IPS-15b (cell line): ENCODE data around the gene ZNF157.
"Not testable (repeated sequence)": the region's sequence is repeated elsewhere in the genome, so short reads cannot be mapped to it uniquely, and the experiment has no call there.

Experiments
- H3K27me3 ChIP-seq: one replicate; pipeline ENCODE4 v1.6.1; 2013; ENCODE audit warnings: low read length; ENCODE audit not compliant: control insufficient read depth, insufficient read depth
- H3K36me3 ChIP-seq: one replicate; pipeline ENCODE4 v1.6.1; 2013; ENCODE audit warnings: low read length; ENCODE audit not compliant: control insufficient read depth, insufficient read depth
- H3K4me1 ChIP-seq: one replicate; pipeline ENCODE4 v1.6.1; 2013; ENCODE audit warnings: mild to moderate bottlenecking, low read length; ENCODE audit not compliant: control insufficient read depth, insufficient read depth
- H3K4me3 ChIP-seq: one replicate; pipeline ENCODE4 v1.5.1; 2013; ENCODE audit warnings: low read depth, low read length
- H3K9ac ChIP-seq: one replicate; pipeline ENCODE4 v1.6.1; 2013; ENCODE audit warnings: low read depth, mild to moderate bottlenecking, low read length
- H3K9me3 ChIP-seq: one replicate; pipeline ENCODE4 v1.6.1; 2013; ENCODE audit warnings: mild to moderate bottlenecking, low read length; ENCODE audit not compliant: control insufficient read depth, insufficient read depth

Gene ZNF157

DNA sequence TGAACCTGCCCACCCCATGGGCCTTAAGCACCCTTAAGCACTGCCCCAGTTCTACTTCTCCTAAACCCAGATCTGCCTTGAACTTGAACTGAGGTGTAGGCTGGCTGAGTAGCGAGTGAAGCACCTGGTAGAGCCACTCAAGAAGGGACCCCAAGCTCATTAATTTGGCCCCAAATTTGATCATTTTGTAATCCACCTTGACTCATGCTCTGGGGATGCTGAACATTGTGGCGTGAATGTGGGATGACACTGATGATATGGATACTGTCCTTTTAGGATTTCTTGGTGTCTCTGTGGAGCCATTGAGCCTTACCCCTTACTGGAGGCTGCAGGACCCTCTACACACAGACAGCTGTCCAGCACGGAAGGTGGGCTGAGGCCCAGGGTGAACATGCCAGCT lies at the start of gene ZNF157:
Gene ZNF157, plus strand, starts transcription at position 301 of the 400 bp plus-strand sequence. Its CDS starts 91 bp downstream, at position 392.
- H3K36me3 ChIP-seq: peaks cover 2% of the 10 kb centered on the region
- no peaks in the 10 kb centered on the region for H3K9me3 ChIP-seq
- no peaks in the 10 kb centered on the region for H3K4me1 ChIP-seq
- no peak within 1 kb of the TSS for H3K4me3 ChIP-seq
- H3K27me3 ChIP-seq: no peaks in the 10 kb centered on the region
- H3K9ac ChIP-seq: no peak within 1 kb of the TSS

DNA sequence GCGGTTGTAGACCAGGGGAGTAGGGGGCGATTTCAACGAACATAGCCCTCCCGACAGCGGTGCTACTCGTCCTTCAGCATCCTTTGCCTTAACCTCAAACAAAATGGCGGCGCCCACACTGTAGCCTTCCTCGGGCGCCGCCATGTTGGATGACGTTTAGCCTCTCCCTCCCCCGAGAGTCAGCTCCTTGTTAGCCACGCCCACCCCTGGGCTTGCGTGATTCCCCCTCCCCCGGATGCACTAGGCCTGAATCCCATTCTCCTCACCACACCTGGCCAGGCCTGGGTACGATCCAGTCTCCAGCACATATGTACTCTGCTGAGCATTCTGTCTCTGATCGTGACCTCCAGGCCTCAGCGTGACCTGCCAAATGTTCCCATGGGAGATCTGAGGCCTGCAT lies 49.0 kb upstream of the ZNF157 start:
- H3K4me1 ChIP-seq: peaks cover 9% of the 10 kb centered on the region
- peak overlapping the region; percentile 0 for H3K9ac ChIP-seq
- H3K9me3 ChIP-seq: no peaks in the 10 kb centered on the region
- H3K36me3 ChIP-seq: no peaks in the 10 kb centered on the region
- peak overlapping the region; percentile 28 for H3K4me3 ChIP-seq
- H3K27me3 ChIP-seq: no peaks in the 10 kb centered on the region

DNA sequence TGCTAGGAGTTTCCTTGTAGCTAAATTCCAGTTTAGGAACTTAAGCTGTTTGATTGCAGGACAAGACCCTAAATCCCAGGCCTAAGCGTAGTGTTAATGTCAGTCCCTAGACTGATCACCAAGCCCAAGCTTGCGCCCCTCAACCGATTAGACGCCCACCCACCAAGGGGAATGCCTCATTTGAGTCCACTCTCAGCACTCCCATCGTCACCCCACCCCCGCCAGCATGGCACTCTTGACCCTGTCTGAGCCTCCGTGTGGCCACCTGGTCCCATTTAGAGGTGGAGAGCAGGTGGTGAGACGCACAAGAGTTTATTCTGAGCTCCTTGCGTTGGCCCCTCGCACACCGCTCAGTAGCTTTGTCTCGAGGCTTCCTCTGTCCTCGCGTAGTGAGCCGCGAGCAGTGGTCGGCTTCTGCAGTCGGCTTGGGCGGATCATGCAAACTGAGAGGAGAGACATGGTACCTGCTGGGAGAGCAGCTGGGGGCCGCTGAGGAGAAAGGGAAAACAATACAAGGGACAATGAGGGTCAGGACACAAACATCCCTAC lies 48.5 kb upstream of the ZNF157 start:
- Histone ChIP-seq H3K9me3 (no peaks in the 10 kb centered on the region), H3K9ac (peak overlapping the region; percentile 0), H3K27me3 (no peaks in the 10 kb centered on the region), H3K4me3 (peak overlapping the region; percentile 28), H3K36me3 (no peaks in the 10 kb centered on the region), H3K4me1 (peaks cover 7% of the 10 kb centered on the region)

- Histone ChIP-seq H3K9ac (no peak overlapping the region), H3K27me3 (no peaks in the 10 kb centered on the region), H3K4me1 (no peaks in the 10 kb centered on the region), H3K36me3 (no peaks in the 10 kb centered on the region), H3K9me3 (no peaks in the 10 kb centered on the region), H3K4me3 (no peak overlapping the region)
Measured at GRCh38 chrX:47327902-47328301, 42.5 kb upstream of the ZNF157 start.

DNA sequence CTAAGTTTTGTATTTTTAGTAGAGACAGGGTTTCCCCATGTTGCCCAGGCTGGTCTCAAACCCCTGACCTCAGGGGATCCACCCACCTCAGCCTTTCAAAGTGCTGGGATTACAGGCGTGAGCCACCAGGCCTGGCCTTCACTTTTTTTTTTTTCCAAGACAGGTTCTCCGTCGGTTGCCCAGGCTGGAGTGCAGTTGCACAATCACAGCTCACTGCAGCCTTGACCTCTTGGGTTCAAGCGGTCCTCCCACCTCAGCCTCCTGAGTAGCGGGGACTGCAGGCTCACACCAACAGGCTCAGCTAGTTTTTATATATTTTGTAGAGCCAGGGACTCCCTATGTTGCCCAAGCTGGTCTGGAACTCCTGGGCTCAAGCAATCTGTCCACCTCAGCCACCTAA lies 37.6 kb upstream of the ZNF157 start:
- H3K4me3 ChIP-seq, H3K27me3 ChIP-seq, H3K4me1 ChIP-seq, H3K36me3 ChIP-seq, H3K9me3 ChIP-seq, H3K9ac ChIP-seq: not testable (repeated sequence)

GRCh38 chrX:47351706-47352105 lies 18.7 kb upstream of the ZNF157 start:
- H3K36me3 ChIP-seq: no peaks in the 10 kb centered on the region
- no peaks in the 10 kb centered on the region for H3K9me3 ChIP-seq
- no peak overlapping the region for H3K4me3 ChIP-seq
- H3K27me3 ChIP-seq: no peaks in the 10 kb centered on the region
- no peaks in the 10 kb centered on the region for H3K4me1 ChIP-seq
- no peak overlapping the region for H3K9ac ChIP-seq

GRCh38 chrX:47358387-47359065 lies 11.9 kb upstream of the ZNF157 start:
- no peak overlapping the region for H3K9ac ChIP-seq
- H3K27me3 ChIP-seq: no peaks in the 10 kb centered on the region
- no peak overlapping the region for H3K4me3 ChIP-seq
- peaks cover 2% of the 10 kb centered on the region for H3K9me3 ChIP-seq
- no peaks in the 10 kb centered on the region for H3K36me3 ChIP-seq
- no peaks in the 10 kb centered on the region for H3K4me1 ChIP-seq

GRCh38 chrX:47360423-47361179 lies 9.8 kb upstream of the ZNF157 start:
- no peaks in the 10 kb centered on the region for H3K36me3 ChIP-seq
- no peaks in the 10 kb centered on the region for H3K4me1 ChIP-seq
- H3K27me3 ChIP-seq: no peaks in the 10 kb centered on the region
- H3K4me3 ChIP-seq: no peak overlapping the region
- H3K9ac ChIP-seq: no peak overlapping the region
- peaks cover 2% of the 10 kb centered on the region for H3K9me3 ChIP-seq

- Histone ChIP-seq H3K9me3 (peaks cover 2% of the 10 kb centered on the region), H3K27me3 (no peaks in the 10 kb centered on the region), H3K36me3 (no peaks in the 10 kb centered on the region), H3K4me1 (no peaks in the 10 kb centered on the region), H3K4me3 (peak overlapping the region; percentile 50), H3K9ac (no peak overlapping the region)
Measured at GRCh38 chrX:47361538-47362511, 8.6 kb upstream of the ZNF157 start.

DNA sequence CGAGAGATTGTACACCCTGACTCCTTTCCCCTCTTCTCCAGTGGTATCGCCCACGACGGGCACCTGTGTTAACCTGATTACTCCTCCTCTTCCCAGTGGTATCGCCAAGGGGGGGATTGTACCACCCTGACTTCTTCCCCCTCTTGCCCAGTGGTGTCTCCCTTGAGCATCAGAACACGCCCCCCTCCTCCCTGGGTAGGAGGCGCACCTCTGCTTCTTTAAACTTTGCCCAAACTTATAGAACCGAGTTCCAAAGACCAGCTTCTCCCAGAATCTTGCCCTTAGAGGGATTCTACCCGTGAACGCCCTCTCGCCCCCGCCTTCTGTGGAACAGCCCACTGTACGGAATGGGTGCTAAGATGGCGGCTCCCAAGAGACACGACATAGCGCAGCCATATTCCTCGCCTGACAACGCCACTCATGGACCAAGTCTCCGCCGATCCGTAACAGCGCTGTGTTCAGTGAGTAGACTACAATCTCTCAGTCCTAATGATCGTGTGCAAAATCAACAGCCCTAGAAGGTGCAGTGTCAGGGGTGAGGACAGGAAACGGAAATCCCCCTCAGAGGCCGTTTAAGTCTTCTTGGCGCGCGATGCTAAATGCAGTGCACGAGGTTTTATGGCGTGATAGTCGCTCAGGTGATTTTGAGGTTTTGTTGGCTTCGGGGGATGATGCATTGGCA lies 4.2 kb upstream of the ZNF157 start:
- Histone ChIP-seq H3K4me1 (no peaks in the 10 kb centered on the region), H3K4me3 (peak overlapping the region; percentile 52), H3K9me3 (peaks cover 1% of the 10 kb centered on the region), H3K36me3 (peaks cover 2% of the 10 kb centered on the region), H3K27me3 (no peaks in the 10 kb centered on the region), H3K9ac (peak overlapping the region; percentile 61)

- Histone ChIP-seq H3K4me3 (no peak overlapping the region), H3K4me1 (no peaks in the 10 kb centered on the region), H3K27me3 (no peaks in the 10 kb centered on the region), H3K9ac (no peak overlapping the region), H3K9me3 (no peaks in the 10 kb centered on the region), H3K36me3 (peaks cover 2% of the 10 kb centered on the region)
Measured at GRCh38 chrX:47373198-47373597, 2.8 kb downstream of the ZNF157 start.
